Measurements from ENCODE around the gene USB1.

USB1 gene

GRCh38 chr16:58035356-58036170, 34.4 kb downstream of the USB1 start:
- peak; percentile 7 for DNase-seq

GRCh38 chr16:58036943-58037342, 35.7 kb downstream of the USB1 start:
- no peak for DNase-seq

- DNase-seq = no peak
Measured at GRCh38 chr16:58037365-58038057, 36.3 kb downstream of the USB1 start.

- no peak for DNase-seq
Measured at GRCh38 chr16:58038219-58038641, 37.0 kb downstream of the USB1 start.

- DNase-seq = no peak
Measured at GRCh38 chr16:58039829-58040495, 38.8 kb downstream of the USB1 start.

- no peak for DNase-seq
Measured at GRCh38 chr16:58040496-58040846, 39.3 kb downstream of the USB1 start.

- DNase-seq = no peak
Measured at GRCh38 chr16:58040945-58041627, 39.9 kb downstream of the USB1 start.

- DNase-seq = no peak
Measured at GRCh38 chr16:58041628-58041955, 40.4 kb downstream of the USB1 start.

- DNase-seq = no peak
Measured at GRCh38 chr16:58042001-58042885, 41.0 kb downstream of the USB1 start.

GRCh38 chr16:58042886-58043515, 41.8 kb downstream of the USB1 start:
- no peak for DNase-seq

GRCh38 chr16:58043571-58044155, 42.5 kb downstream of the USB1 start:
- DNase-seq = no peak

GRCh38 chr16:58044266-58045019, 43.2 kb downstream of the USB1 start:
- DNase-seq = no peak

GRCh38 chr16:58045096-58045495, 43.9 kb downstream of the USB1 start:
- DNase-seq = no peak

GRCh38 chr16:58046054-58046881, 45.1 kb downstream of the USB1 start:
- no peak for DNase-seq

GRCh38 chr16:58046936-58047335, 45.7 kb downstream of the USB1 start:
- no peak for DNase-seq

- no peak for DNase-seq
Measured at GRCh38 chr16:58047557-58048348, 46.5 kb downstream of the USB1 start.

- no peak for DNase-seq
Measured at GRCh38 chr16:58048494-58049231, 47.5 kb downstream of the USB1 start.

Measured in DMS79 treated with DMSO at 0.1 percent for 48 hours (cell line).